Cardiac atrium fibroblast (primary cell): ENCODE measurements around the gene ELF3. TPM values are rescaled to one million over a fixed set of nuclear protein-coding genes. Genes with fewer than 3 reads are reported as not detected.

Experiments used
- total RNA-seq: library from RNA; depleted of rRNA; stranded (reverse); fragments of >200 nt; gene quantifications from 2 replicates; pipeline ENCODE4 v1.2.3, GENCODE V29; 2015

Gene ELF3
- not detected in 2 replicates for total RNA-seq

DNA sequence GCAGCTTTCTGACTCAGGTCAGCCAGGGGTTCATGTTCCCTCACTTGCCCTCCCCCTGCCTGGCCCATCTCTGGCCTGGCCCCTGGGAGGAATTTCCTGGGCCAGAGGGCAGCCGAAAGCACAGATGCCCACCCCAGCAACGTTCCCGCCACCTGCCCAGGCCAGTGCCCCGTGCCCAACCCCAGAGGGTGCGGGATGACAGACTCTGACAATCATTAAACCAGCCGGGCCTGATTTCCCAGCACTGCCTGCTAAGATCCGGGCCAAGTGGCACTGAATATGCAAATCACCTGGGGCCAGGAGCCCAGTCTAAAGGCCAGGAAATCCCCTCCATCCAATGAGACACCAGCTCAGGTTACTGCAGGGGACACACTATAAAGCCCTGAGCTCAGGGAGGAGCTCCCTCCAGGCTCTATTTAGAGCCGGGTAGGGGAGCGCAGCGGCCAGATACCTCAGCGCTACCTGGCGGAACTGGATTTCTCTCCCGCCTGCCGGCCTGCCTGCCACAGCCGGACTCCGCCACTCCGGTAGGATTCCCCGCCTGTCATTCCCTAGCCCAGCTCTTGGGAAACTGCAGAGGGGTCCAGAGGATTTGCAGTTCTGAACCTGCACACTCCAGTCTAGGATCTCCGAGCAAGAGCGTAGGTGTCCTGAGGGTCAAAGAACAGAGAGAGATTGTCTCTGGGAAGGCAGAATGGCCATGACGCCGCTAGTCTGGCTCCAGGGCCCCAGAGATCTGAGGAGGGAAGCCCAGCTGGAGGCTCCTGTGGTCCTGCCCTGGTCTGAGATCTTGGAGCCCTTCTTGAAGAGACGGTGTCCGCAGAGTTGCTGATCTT is at the start of gene ELF3:
TSS of gene ELF3 (plus strand) at position 408 of the 836 bp plus-strand sequence. CDS start 550 bp downstream, outside the sequence.

DNA sequence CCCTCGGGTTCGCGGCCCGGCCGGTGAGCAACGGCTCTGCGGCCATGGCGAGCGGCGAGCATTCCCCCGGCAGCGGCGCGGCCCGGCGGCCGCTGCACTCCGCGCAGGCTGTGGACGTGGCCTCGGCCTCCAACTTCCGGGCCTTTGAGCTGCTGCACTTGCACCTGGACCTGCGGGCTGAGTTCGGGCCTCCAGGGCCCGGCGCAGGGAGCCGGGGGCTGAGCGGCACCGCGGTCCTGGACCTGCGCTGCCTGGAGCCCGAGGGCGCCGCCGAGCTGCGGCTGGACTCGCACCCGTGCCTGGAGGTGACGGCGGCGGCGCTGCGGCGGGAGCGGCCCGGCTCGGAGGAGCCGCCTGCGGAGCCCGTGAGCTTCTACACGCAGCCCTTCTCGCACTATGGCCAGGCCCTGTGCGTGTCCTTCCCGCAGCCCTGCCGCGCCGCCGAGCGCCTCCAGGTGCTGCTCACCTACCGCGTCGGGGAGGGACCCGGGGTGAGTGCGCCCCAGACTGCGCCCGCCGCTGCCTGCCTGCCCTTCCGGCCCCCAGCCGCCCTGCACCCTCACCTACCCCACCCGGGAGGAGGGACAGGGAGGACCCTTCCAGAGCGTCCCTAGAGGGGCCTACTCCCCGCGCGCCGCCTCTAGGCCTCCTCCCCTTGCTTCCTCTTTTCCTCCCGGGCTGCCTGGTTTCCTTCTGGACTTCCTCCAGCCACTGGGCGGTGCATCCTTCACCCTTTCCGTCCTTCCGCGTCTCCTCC is 27.6 kb upstream of the ELF3 start, which contains the start of gene RNPEP:
TSS of gene RNPEP (plus strand) at position 26 of the 757 bp plus-strand sequence. CDS start at position 45, 19 bp downstream.

Other genes with a start within 250 kb of the ELF3 start
- gene IPO9, start 181.4 kb upstream of the ELF3 start, total RNA-seq: 13.3 and 13.9 TPM in 2 replicates
- 33.9 and 36.6 TPM in 2 replicates for gene SHISA4, start 121.7 kb upstream of the ELF3 start, total RNA-seq
- gene LMOD1, start 64.0 kb upstream of the ELF3 start, total RNA-seq: 2.3 and 2.5 TPM in 2 replicates
- gene TIMM17A, start 55.1 kb upstream of the ELF3 start, total RNA-seq: 48.2 and 60.8 TPM in 2 replicates
- gene RNPEP, start 27.9 kb upstream of the ELF3 start, total RNA-seq: 52.9 and 70.5 TPM in 2 replicates
- under 0.01 TPM in 1 of 2 replicates, not detected in the other for gene GPR37L1, start 112.3 kb downstream of the ELF3 start, total RNA-seq
- 25.6 and 29.8 TPM in 2 replicates for gene ARL8A, start 134.2 kb downstream of the ELF3 start, total RNA-seq
- gene PTPN7, start 150.0 kb downstream of the ELF3 start, total RNA-seq: not detected in 2 replicates
- gene LGR6, start 183.2 kb downstream of the ELF3 start, total RNA-seq: not detected in 2 replicates